GM21423 (cell line): ENCODE data around the gene ZBTB45.
"Not testable (repeated sequence)": the region's sequence is repeated elsewhere in the genome, so short reads cannot be mapped to it uniquely, and the experiment has no call there.

Experiments used
- ATAC-seq: cut with Tn5 transposase; IDR thresholded peaks from one replicate; pipeline ENCODE4 v1.9.1; 2021; ENCODE audit warnings: mild to moderate bottlenecking, moderate library complexity; ENCODE audit not compliant: unreplicated experiment

Gene ZBTB45

GRCh38 chr19:58513213-58513693 is 6.4 kb downstream of the ZBTB45 start:
- ATAC-seq, result no peak

- no peak for ATAC-seq
Observed at GRCh38 chr19:58511353-58512208, 8.0 kb downstream of the ZBTB45 start, which contains the start of gene SLC27A5. SLC27A5 (minus strand) TSS chr19:58511992; CDS start chr19:58511955, 37 bp downstream.

- ATAC-seq, result no peak
Observed at GRCh38 chr19:58510084-58510862, 9.3 kb downstream of the ZBTB45 start.

- no peak for ATAC-seq
Observed at GRCh38 chr19:58509731-58510083, 9.9 kb downstream of the ZBTB45 start.

- ATAC-seq, result not testable (repeated sequence)
Observed at GRCh38 chr19:58507602-58508223, 11.9 kb downstream of the ZBTB45 start.

GRCh38 chr19:58500242-58500641 is 19.4 kb downstream of the ZBTB45 start:
- ATAC-seq, result no peak

GRCh38 chr19:58499021-58499927 is 20.3 kb downstream of the ZBTB45 start:
- peak; percentile 91 for ATAC-seq

- no peak for ATAC-seq
Observed at GRCh38 chr19:58498316-58499020, 21.1 kb downstream of the ZBTB45 start.

- ATAC-seq, result no peak
Observed at GRCh38 chr19:58497634-58498170, 21.9 kb downstream of the ZBTB45 start.

GRCh38 chr19:58492265-58492664 is 27.3 kb downstream of the ZBTB45 start:
- no peak for ATAC-seq

GRCh38 chr19:58491393-58491792 is 28.2 kb downstream of the ZBTB45 start:
- ATAC-seq, result no peak

- not testable (repeated sequence) for ATAC-seq
Observed at GRCh38 chr19:58484349-58484748, 35.3 kb downstream of the ZBTB45 start.

- ATAC-seq, result no peak
Observed at GRCh38 chr19:58483776-58484175, 35.8 kb downstream of the ZBTB45 start.

GRCh38 chr19:58482372-58482771 is 37.2 kb downstream of the ZBTB45 start:
- ATAC-seq, result no peak

GRCh38 chr19:58480831-58481230 is 38.8 kb downstream of the ZBTB45 start:
- ATAC-seq, result no peak

- ATAC-seq, result no peak
Observed at GRCh38 chr19:58480481-58480830, 39.2 kb downstream of the ZBTB45 start.

- ATAC-seq, result no peak
Observed at GRCh38 chr19:58479736-58480480, 39.7 kb downstream of the ZBTB45 start.

- ATAC-seq, result no peak
Observed at GRCh38 chr19:58479303-58479702, 40.3 kb downstream of the ZBTB45 start.

- no peak for ATAC-seq
Observed at GRCh38 chr19:58477871-58478270, 41.7 kb downstream of the ZBTB45 start.
